BJ (cell line): ENCODE results near the gene KCTD17. TPM values are rescaled to one million over a fixed set of nuclear protein-coding genes. Genes with fewer than 3 reads are reported as not detected.

Experiments used
- CTCF ChIA-PET: fragments of 350-600 bp; formaldehyde crosslinking; extraction: SDS; loops from one replicate; lab custom pipeline; 2021; ENCODE audit warnings: antibody characterized with exemption, inconsistent platforms; lab: Yijun Ruan, JAX
- POLR2A ChIA-PET: fragments of 300-600 bp; sonication (Branson Sonifier 250); formaldehyde crosslinking; extraction: SDS; loops from one replicate; lab custom pipeline; 2021; ENCODE audit warnings: antibody characterized with exemption; lab: Charles Lee
- DNase-seq: peaks from one replicate; pipeline ENCODE4 v3.0.0-alpha.2; 2011; ENCODE audit warnings: low read depth
- H3K27me3 ChIP-seq: 2 replicates; pipeline ENCODE4 v1.6.0; 2011; ENCODE audit warnings: low read length; ENCODE audit not compliant: control insufficient read depth, insufficient read depth
- H3K36me3 ChIP-seq: 2 replicates; pipeline ENCODE4 v1.5.1; 2011; ENCODE audit warnings: low read length; ENCODE audit not compliant: control insufficient read depth, insufficient read depth
- H3K4me3 ChIP-seq: 2 replicates; pipeline ENCODE4 v1.5.1; 2011; ENCODE audit warnings: low read depth, mild to moderate bottlenecking, control low read depth, low read length
- polyA plus RNA-seq: library from polyadenylated mRNA; depleted of rRNA; stranded (reverse); fragments of >200 nt; gene quantifications from 2 replicates; pipeline ENCODE4 v1.2.3, GENCODE V29; 2011
- TF ChIP-seq, protein P1 (sequence below): IDR thresholded peaks from 2 replicates; pipeline ENCODE4 v1.5.1; 2011; ENCODE audit warnings: low read depth, mild to moderate bottlenecking, control low read depth, inconsistent platforms, low read length, moderate library complexity; ENCODE audit not compliant: insufficient read depth

KCTD17 gene
- polyA plus RNA-seq, 1 experiment, result 36.3 TPM

DNA sequence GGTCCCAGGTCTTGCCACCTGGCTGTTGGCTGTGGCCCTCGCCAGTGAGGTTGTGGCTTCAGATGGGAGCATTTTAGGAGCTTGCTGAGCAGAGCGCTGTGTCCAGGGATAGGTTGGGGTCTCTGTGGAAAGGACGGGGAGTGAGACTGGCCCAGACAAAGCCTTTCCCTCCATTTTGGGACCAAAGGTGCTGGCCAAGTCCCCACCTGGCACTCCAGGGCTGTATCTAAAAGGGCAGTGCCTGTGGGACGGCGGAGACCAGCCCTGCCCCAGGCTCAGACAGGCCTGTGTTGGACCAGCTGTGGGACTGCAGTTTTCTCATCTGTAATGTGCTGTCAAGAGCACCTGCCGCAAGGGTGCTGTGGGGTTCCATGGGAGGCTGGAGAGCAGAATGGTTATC is 5.0 kb upstream of the KCTD17 start:
- CTCF ChIA-PET, result interaction anchor here (0.6 to 3.7 kb wide), 13 partner anchors 9 to 158 kb away, joined by 3 to 12 read pairs (median 5); no protein-coding TSS in a partner anchor
- TF ChIP-seq, protein P1, sequence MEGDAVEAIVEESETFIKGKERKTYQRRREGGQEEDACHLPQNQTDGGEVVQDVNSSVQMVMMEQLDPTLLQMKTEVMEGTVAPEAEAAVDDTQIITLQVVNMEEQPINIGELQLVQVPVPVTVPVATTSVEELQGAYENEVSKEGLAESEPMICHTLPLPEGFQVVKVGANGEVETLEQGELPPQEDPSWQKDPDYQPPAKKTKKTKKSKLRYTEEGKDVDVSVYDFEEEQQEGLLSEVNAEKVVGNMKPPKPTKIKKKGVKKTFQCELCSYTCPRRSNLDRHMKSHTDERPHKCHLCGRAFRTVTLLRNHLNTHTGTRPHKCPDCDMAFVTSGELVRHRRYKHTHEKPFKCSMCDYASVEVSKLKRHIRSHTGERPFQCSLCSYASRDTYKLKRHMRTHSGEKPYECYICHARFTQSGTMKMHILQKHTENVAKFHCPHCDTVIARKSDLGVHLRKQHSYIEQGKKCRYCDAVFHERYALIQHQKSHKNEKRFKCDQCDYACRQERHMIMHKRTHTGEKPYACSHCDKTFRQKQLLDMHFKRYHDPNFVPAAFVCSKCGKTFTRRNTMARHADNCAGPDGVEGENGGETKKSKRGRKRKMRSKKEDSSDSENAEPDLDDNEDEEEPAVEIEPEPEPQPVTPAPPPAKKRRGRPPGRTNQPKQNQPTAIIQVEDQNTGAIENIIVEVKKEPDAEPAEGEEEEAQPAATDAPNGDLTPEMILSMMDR, result no peak
- H3K4me3 ChIP-seq, result no peak overlapping the region

DNA sequence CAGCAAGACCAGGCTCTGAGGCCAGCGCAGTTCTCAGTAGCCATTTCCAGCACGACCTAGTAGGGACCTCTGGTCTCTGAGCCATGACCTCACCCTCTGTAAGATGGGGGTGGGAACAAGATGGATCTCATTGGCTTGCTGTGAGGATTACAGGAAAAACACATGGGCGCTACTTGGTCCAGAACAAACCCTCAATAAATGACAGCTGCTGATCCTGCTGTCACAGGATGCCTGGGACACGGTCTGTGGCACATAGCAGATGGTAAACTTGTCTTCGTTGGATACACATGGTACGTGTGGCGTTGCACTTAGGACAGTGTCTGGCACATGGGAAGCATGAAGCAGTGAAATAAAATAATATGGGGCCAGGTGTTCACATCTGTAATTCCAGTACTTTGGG is 4.5 kb upstream of the KCTD17 start:
- Histone ChIP-seq H3K36me3 (no peaks in the 10 kb centered on the region), H3K4me3 (no peak overlapping the region), H3K27me3 (no peaks in the 10 kb centered on the region)
- TF ChIP-seq, protein P1, result no peak
- ChIA-PET POLR2A (no interaction called here), CTCF (interaction anchor here (1.3 to 3.2 kb wide), 4 partner anchors 10 to 152 kb away, joined by 3 to 12 read pairs (median 7); no protein-coding TSS in a partner anchor)
- DNase-seq, result no peak

More for the DNA sequence above, 5.0 kb upstream of the KCTD17 start:
- POLR2A ChIA-PET, result no interaction called here
- DNase-seq, result no peak
- no peaks in the 10 kb centered on the region for H3K36me3 ChIP-seq
- no peaks in the 10 kb centered on the region for H3K27me3 ChIP-seq

DNA sequence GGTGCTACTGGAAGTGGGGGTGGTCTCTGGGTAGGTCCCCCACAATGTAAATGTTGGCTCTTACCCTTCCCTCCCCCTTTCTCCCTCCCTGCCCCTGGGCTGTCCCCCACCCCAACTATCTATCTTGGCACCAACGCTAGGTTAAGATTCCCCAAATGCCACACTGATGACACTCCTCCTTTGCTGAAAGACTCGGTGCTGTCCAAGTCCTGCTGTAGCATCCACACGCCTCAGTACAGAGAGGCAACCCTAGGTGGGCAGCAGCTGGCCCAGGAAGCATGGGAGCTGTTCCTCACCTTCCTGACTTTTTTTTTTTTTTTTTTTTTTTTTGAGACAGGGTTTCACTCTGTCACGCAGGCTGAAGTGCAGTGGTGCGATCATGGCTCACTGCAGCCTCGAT is 3.4 kb upstream of the KCTD17 start:
- ChIA-PET CTCF (no interaction called here), POLR2A (no interaction called here)
- DNase-seq, result no peak

DNA sequence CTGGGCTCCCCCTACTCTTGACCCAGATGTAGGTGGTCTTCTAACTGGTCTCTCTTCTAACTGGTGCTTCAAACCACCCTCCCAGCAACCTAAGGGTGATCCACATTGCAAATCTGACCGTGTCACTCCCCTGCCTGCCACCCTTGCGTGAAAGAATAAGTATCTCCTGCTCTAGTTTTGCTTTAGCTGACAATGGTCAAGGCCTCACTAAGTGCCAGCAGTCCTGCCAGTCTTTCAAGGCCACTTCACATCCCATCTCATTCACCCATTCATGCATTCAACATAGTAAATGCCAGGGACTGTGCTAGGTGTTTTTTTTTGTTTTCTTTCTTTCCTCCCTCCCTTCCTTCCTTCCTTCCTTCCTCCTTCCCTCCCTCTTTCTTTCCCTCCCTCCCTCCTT is 2.3 kb upstream of the KCTD17 start:
- TF ChIP-seq, protein P1, result no peak
- no peak for DNase-seq
- ChIA-PET CTCF (no interaction called here), POLR2A (no interaction called here)
- H3K4me3 ChIP-seq, result no peak overlapping the region
- no peaks in the 10 kb centered on the region for H3K27me3 ChIP-seq
- peaks cover 5% of the 10 kb centered on the region; the same call in 1 of the 2 replicates for H3K36me3 ChIP-seq

More for the DNA sequence above, 3.4 kb upstream of the KCTD17 start:
- TF ChIP-seq, protein P1, result no peak
- Histone ChIP-seq H3K27me3 (no peaks in the 10 kb centered on the region), H3K36me3 (0 out of 2 replicates have a peak, but pooled peaks cover 1% of the 10 kb centered on the region), H3K4me3 (no peak overlapping the region)

DNA sequence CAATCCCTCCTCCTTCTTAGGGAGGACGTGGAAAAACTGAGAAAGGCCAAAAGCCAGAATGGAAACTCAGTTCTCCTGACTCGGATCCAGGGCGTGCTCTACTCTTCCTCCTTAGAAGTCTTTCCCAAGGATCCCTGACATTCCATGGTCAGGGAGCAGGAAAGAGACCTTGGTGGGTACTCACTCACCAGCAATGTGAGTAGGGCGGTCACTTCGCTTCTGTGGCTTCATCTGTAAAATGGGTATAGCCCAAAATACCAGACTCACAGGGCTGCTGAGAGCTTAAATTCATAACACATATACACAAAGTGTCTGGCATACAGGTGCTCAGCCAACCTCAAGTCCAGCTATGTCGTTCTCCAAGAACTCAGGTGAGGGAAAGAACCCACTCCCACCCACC is 629 bp upstream of the KCTD17 start:
- POLR2A ChIA-PET, result no interaction called here
- peaks cover 9% of the 10 kb centered on the region for H3K36me3 ChIP-seq

More for the DNA sequence above, 629 bp upstream of the KCTD17 start:
- TF ChIP-seq, protein P1, result no peak
- H3K27me3 ChIP-seq, result no peaks in the 10 kb centered on the region
- CTCF ChIA-PET, result interaction anchor here (0.6 to 1.5 kb wide), 2 partner anchors 13 to 149 kb away, joined by 3 to 5 read pairs; no protein-coding TSS in a partner anchor
- no peak overlapping the region for H3K4me3 ChIP-seq
- DNase-seq, result no peak
